Astrocyte (in vitro differentiated cells and primary cell): ENCODE measurements around the gene OPCML.

Experiments
- CTCF ChIP-seq: IDR thresholded peaks from 2 replicates; pipeline ENCODE4 v1.5.1; 2011; ENCODE audit warnings: low read depth, mild to moderate bottlenecking, inconsistent platforms, low read length, moderate library complexity; ENCODE audit not compliant: insufficient read depth
- EZH2 ChIP-seq: IDR thresholded peaks from 2 replicates; pipeline ENCODE4 v1.6.1; 2012; ENCODE audit warnings: mild to moderate bottlenecking, low read length, inconsistent platforms; ENCODE audit not compliant: insufficient read depth

GRCh38 chr11:132850266-132850665 lies 682.0 kb downstream of the OPCML start:
- TF ChIP-seq CTCF: no peak
- TF ChIP-seq EZH2: no peak
